NCI-H345 (cell line): ENCODE data around the gene KCTD7.
"Not testable (repeated sequence)": the region's sequence is repeated elsewhere in the genome, so short reads cannot be mapped to it uniquely, and the experiment has no call there.

Experiments
- DNase-seq: peaks from one replicate; lab custom pipeline; 2025; lab: John Stamatoyannopoulos, UW

KCTD7 gene

DNA sequence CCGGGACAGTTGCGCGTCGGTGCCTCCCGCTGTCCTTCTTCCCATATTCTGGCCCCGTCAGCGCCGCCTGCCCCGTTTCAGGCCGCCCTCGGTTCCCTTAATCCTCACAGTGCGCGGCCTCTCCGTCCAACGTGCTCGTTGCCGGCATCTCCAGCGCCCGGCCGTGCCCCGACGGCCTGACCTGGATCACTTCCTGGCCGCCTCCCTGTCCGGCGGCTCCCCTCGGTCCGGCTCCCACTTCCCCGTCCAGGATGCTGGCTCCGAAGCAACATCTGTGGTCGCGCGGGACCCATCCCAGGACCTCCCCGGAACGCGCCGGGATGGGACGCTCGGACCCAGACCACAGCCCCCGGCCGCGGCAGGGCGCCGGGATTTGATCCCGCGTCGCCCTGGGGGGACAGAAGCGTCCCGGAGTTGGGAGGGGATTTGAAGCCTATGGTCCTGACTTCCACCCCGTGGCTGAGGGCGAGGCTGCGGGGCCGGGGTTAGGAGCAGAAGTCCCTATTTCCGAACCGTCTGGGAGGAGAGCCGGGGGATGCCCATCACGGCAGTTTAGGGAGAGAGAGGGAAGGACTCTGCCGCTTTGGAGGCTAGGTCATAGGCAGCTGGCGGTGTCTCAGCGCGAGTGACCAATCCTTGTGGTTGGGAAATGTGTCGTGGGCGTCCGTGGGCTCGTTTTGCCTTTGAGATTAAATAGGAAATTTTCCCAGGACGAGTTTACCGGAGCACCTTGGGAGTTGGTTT, 53.8 kb downstream of the KCTD7 start:
- peak; percentile 41 for DNase-seq

- not testable (repeated sequence) for DNase-seq
Observed at GRCh38 chr7:66683094-66683769, 54.6 kb downstream of the KCTD7 start.

GRCh38 chr7:66683770-66684123, 55.1 kb downstream of the KCTD7 start:
- DNase-seq, result no peak

DNA sequence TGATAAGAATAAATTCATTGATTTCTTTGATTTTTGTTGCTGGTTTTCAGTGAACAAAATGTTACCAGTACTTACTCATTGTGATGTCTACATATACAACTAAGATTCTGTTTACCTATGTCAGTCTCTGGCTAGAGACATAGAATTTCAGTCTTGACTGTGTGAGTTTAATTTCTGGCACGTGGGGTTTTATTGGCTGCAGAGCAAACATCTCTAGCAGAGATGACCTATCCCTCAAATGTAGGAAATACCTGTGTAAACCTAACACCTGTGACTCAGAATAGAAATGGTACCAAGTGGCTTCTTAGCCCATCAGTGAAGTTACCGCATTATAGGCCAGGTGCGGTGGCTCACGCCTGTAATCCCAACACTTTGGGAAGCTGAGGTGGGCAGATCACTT, 57.0 kb downstream of the KCTD7 start:
- DNase-seq, result not testable (repeated sequence)

- no peak for DNase-seq
Observed at GRCh38 chr7:66687186-66687585, 58.5 kb downstream of the KCTD7 start.

- not testable (repeated sequence) for DNase-seq
Observed at GRCh38 chr7:66687672-66688071, 59.0 kb downstream of the KCTD7 start.

DNA sequence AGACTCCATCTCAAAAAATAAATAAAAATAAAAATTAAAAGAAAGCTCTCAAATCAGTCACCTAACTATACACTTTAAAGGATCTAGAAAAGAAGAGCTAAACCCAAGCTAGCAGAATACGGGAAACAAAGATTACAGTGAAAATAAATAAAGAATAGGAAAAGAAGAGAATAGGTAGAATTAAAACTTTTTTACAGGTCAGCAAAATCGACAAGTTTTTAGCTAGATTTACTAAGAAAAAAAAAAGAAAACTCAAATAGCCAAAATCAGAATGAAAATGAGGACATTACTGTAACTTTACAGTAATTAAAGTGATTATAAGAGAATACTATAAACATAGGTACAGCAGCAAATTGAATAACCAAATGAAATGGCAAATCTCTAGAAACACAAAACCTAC, 60.4 kb downstream of the KCTD7 start:
- no peak for DNase-seq

DNA sequence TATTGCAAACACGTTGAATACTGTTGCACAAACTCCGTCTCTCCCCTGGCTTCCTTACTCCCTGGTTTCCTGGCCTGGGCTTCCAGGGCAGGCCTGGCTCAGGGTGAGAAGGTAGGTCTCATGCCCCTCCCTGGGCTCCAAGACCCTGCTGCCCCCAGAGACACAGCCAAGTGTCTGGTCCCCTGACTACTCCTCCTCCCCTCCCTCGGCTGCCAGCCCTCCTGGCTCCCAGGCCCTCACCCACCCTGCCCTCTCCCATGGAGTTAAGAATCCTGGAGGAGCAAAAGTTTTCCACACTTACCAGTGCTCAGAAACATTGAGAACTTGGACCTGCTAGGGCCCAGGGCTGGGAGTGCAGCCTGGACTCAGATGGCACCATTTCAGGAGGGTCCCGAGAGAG, 64.7 kb downstream of the KCTD7 start:
- no peak for DNase-seq
